Astrocyte of the cerebellum (primary cell): ENCODE data around the gene TP63.
A peak's percentile ranks its signal among the peaks of the same experiment; 100 is the strongest.

Source experiments
- DNase-seq: peaks from one replicate; pipeline ENCODE4 v3.0.0-alpha.2; 2011; ENCODE audit warnings: low read depth
- H3K4me3 ChIP-seq: 2 replicates; pipeline ENCODE4 v1.5.1; 2011; ENCODE audit warnings: mild to moderate bottlenecking, low read depth, low read length, moderate library complexity
- in situ Hi-C: cut with HindIII; loops from 2 replicates; pipeline ENCODE4 v1.10.0; 2017; ENCODE audit warnings: low sequenced_read_pairs
- TF ChIP-seq, protein P1 (sequence below): IDR thresholded peaks from 2 replicates; pipeline ENCODE4 v1.5.1; 2012; ENCODE audit warnings: low read length, low read depth, moderate library complexity, mild to moderate bottlenecking; ENCODE audit errors: missing control alignments

The TP63 gene

DNA sequence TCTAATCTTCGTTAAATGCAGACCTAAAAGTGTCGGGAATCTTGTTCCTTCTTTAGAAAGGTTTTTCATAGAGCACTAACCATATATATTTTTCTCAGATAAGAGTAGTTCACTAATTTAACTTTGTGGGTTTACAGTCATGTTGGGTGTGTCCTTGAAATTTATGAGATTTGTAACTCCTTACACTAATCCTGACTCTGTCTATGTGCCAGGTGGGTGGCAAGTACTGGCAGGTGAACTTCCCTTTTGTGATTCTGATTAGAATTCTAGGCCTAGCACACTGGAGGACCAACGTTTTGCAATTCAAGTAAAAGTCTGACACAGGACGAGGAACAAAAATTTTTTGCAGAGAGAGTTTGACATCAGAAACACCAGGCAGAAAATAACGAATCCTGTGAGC is 269.4 kb downstream of the TP63 start:
- in situ Hi-C loops, result no loop called here
- TF ChIP-seq, protein P1, sequence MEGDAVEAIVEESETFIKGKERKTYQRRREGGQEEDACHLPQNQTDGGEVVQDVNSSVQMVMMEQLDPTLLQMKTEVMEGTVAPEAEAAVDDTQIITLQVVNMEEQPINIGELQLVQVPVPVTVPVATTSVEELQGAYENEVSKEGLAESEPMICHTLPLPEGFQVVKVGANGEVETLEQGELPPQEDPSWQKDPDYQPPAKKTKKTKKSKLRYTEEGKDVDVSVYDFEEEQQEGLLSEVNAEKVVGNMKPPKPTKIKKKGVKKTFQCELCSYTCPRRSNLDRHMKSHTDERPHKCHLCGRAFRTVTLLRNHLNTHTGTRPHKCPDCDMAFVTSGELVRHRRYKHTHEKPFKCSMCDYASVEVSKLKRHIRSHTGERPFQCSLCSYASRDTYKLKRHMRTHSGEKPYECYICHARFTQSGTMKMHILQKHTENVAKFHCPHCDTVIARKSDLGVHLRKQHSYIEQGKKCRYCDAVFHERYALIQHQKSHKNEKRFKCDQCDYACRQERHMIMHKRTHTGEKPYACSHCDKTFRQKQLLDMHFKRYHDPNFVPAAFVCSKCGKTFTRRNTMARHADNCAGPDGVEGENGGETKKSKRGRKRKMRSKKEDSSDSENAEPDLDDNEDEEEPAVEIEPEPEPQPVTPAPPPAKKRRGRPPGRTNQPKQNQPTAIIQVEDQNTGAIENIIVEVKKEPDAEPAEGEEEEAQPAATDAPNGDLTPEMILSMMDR, result no peak
- no peak for DNase-seq
- no peak overlapping the region for H3K4me3 ChIP-seq

DNA sequence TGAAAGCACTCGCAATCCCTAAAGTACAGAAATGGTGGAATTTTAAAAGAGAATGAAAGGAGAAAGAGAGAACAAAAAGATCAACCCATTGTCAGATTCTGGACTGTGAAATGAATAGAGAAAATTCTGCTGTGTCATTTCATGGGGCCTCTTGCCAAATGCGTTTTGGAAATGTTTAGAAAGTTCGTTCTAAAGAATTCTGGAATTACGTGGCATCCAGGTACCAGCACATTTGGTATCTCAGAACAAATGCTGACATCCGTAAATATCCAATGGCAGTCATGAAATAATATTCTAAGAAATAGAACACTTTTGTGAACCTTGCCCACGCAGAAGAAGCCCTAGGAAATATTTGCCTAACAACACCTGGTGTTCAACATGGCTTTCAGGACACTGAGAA is 270.3 kb downstream of the TP63 start:
- DNase-seq, result no peak
- TF ChIP-seq, protein P1, result no peak
- in situ Hi-C loops, result no loop called here
- no peak overlapping the region for H3K4me3 ChIP-seq

DNA sequence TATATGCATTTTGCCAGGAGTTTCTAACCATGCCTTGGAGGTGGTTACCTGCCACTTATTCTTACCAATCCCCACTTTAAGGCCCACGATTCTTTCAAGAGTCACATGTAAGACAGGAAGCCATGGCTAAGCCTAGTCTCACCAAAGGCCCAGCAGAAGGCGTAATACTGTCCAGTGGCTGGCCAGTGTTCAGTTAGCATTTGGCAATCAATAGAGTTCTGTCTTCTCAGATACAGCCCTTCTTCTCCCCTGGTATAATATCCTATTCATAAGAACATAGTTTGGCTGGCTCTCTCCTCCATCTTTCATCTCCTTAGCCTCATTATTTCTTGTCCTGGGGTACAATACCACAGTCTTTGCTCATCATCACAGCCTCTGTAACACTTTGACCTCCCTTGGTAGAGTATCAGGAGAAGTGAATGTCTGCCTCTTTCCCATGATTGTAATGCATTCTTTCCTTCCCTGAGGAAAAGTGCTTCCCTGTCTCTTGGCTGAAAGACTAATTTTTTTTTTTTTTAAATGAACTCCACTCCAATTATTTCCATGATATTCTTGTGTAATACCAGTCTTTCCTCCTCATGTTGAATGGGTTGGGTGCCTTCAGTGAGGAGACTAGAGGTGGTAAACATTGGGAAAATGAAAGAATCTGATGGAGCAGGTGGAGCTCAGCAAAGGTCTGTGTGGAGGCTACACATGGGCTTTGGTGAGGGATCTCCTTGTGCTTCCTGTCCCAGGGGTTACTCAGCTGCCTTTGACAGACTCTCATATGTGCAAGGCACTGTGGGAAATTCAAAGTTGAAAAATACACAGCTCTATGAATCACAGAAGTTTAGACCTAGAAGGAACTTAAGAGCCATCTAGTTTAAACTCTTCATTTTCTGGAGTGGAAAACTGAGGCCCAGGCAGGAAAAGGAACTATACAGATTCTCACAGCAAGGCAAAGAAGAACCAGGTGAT is 271.3 kb downstream of the TP63 start:
- in situ Hi-C loops, result no loop called here
- no peak for DNase-seq
- TF ChIP-seq, protein P1, result no peak
- H3K4me3 ChIP-seq, result no peak overlapping the region

DNA sequence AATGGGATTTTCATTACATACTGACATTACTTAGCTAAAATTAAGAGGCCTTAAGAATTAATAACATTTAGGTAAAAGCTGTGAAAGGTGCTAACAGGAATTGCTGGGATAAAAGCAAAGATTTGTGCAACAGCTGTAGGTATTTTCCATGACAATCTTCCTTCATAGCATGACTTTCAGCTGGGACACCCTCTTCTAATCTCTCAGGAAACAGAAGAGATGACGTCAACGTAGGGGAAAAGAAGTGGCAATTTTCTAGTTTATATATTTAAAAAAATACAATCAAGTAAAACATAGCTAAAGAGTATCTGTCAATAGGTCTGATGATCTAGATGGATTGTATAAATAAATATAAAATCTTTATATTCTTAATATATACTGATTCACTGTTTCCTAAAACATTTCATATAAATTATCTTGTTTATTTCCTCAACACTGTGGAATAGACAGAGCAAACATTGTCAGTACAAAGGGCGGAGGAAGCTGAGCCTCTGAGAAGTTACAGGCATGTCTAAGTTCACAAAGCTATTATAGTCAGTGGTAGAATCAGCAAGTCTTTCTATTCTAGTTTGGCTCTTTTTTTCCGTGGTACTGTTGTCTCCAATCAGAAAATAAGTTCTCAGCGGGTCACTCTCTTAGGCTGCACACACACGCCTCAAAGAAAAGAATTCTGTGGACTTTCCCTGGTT is 272.5 kb downstream of the TP63 start:
- no peak for DNase-seq
- TF ChIP-seq, protein P1, result no peak
- no peak overlapping the region for H3K4me3 ChIP-seq
- in situ Hi-C loops, result no loop called here

DNA sequence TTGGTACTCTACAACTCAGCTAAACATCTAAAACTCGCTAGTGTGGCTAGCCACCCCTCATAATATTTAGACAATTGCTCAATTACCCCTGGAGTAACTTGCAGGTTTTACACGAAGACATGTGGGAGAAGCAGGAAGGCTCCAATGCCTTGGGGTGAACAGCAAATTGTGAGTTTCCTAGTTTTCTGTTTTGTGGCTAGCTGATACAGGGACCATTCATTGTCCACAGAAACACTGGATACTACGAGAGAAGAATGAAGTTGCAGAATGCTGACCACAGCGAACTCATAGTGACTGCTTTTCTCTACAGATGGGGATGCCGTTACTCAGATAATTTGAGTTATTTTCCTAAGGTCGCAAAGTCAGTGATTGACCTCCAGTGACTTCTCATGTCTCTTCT is 276.6 kb downstream of the TP63 start:
- in situ Hi-C loops, result no loop called here

DNA sequence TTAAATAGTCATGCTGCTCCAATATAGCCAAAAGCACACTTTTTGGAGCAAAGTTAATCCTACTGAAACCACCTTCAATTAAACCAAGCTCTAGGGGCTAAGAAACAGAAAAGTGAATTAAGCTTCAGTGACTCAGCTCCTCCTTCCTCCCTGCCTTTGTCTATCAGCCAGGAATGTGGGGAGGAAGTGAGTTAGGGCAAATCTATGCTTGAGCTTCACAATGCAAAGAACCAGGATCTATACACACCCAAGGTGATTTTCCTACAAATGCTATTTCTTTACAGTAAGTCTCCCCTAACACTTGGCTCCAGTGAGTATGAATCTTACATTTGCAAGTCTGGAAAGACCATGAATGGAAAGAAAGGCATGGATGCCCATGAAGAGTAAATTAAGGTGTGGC is 277.5 kb downstream of the TP63 start:
- in situ Hi-C loops, result no loop called here

More for the DNA sequence above, 276.6 kb downstream of the TP63 start:
- no peak overlapping the region for H3K4me3 ChIP-seq
- DNase-seq, result no peak
- TF ChIP-seq, protein P1, result no peak

More for the DNA sequence above, 277.5 kb downstream of the TP63 start:
- peak; percentile 2 for DNase-seq
- TF ChIP-seq, protein P1, result no peak
- H3K4me3 ChIP-seq, result no peak overlapping the region
